NCI-H2171 (cell line): ENCODE measurements around the gene FLT3.

Source experiments
- DNase-seq: peaks from one replicate; lab custom pipeline; 2025; lab: John Stamatoyannopoulos, UW

FLT3 gene

DNA sequence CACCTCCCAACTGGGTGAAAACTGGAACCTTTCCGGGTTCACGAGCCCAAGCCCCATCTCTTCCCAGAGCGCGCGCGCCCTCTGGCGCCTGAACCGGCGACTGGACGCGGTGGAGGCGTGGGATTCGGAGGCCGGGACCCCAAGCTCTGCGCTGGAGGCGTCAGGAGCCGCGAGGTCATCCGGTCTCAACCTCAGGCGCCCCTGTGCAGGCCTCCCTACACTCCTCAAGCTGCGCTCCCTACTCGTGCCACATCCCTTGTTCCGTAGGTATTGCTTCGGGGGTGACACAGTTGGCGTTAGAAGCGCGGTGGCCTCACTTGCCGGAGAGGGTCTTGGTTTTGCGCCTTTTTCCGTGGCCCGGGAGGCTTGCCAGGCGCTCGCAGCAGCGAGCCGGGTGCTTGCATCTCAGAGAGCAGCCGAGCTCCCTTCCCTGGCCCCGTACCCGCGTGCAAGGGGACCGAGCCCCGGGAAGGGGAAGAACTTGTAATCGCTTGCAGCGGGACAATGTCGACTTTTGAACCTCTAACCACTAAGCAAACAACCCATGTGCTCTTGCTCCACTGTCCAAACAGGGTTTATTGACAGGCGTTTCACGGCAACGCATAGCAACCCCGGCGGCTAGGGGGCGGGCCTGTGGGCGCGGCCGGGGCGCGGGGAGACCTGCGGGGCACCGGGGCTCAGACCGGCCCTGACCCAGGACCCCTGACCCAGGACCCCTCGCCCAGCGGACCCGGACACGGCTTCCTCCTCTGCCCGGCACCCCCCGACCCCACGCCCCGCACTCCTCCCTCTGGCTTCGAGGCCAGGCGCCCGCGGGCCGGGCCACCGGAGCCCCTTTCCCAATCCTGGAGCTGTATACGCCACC, 139.8 kb downstream of the FLT3 start:
- DNase-seq = no peak

GRCh38 chr13:27959976-27960361, 140.4 kb downstream of the FLT3 start:
- DNase-seq = no peak

- no peak for DNase-seq
Measured at GRCh38 chr13:27956576-27957300, 143.6 kb downstream of the FLT3 start.

- DNase-seq = no peak
Measured at GRCh38 chr13:27955014-27955591, 145.3 kb downstream of the FLT3 start.

DNA sequence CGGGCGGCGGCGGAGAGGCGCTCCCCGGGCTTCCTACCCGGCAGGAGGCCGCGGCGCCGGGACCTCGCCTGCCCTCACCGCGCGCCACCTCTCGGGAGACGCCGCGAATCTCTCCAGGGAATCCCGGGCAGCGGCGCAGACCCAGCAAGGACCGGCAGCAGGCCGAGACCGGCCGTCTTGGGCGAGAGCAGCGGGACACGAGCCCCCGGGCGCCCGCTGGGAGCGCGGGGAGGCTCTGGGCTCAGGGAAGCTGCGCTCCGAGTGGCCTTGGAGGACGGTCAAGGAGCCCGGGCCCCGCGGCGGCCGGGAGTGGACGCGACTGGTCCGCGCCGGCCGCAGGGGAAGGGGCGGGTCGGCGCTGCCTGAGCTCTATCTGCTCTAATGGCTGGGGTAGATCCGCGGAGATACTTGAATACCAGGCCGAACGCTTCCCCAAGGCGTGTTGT, 145.9 kb downstream of the FLT3 start:
- DNase-seq = no peak

DNA sequence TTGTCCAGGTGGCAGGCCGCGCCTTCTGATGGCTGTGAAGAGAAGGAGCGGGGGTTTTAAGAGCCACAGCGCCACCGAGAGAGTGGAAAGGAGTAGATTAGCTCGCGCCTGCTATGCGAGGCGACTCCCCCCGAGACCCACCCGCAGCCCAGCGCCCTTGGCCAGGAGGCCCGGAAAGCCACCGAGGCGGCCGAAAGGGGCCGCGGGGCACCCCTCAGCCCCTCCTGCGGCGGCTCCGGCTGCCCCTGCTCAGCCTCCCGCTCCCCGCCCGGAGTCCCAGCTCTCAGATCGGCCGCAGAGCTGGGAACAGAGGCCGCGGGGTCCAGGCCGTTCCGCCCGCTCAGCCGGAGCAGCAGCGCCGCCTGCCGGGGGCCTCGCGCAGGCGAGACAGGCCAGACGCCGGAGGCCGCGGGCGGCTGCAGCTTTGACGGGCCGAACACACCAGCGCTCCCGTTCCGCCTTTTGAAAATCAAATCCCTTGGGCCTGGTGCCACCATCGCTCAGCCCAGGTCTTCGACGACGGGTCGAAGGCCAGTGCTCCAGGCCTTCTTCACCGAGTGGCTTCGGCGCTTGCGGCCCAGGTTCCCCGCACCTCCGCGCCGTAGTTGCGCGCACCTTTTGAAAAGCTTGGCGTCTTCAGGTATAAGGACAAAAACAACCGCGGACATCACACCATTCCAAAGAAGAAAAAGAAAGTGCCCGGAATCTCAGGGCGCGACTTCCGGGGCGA, 146.5 kb downstream of the FLT3 start:
- DNase-seq = peak; percentile 4
